Embryonic facial prominence (tissue), 1 donor: ENCODE results near the gene SKIDA1.

ENCODE experiments used
- DNase-seq: peaks from one replicate; pipeline ENCODE4 v3.0.0-alpha.2; 2016; ENCODE audit errors: extremely low spot score

The SKIDA1 gene

DNA sequence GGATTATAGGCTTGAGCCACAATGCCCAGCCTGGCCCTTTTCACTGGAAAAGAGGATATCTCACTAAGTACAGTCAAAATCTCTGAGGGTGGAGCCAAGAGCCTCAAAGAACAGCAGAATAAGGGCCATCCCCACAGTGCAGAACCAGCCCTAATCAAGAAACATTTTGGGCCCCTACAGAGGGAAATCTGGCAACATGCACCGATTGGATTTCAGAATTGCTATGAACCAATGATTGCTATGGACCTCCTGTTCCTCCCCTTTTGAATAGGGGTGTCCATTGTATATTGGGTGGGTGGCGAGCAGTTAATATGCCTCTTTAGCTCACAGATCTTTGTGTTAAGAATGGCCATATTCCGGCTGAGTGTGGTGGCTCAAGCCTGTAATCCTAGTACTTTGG lies 42.7 kb downstream of the SKIDA1 start:
- no peak for DNase-seq

DNA sequence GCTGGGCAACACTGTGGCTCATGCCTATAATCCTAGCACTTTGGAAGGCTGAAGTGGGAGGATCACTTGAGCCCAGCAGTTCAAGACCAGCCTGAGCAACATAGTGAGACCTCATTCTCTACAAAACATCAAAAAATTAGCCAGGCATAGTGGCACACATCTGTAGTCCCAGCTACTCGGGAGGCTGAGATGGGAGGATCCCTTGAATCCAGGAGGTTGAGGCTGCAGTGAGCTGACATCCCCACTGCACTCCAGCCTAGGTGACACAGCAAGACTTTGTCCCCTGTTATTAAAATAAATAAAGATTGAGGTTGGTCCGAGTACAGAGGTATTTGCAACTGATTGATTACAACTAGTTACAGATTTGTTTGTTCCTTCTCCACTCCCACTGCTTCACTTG lies 44.1 kb downstream of the SKIDA1 start:
- no peak for DNase-seq

DNA sequence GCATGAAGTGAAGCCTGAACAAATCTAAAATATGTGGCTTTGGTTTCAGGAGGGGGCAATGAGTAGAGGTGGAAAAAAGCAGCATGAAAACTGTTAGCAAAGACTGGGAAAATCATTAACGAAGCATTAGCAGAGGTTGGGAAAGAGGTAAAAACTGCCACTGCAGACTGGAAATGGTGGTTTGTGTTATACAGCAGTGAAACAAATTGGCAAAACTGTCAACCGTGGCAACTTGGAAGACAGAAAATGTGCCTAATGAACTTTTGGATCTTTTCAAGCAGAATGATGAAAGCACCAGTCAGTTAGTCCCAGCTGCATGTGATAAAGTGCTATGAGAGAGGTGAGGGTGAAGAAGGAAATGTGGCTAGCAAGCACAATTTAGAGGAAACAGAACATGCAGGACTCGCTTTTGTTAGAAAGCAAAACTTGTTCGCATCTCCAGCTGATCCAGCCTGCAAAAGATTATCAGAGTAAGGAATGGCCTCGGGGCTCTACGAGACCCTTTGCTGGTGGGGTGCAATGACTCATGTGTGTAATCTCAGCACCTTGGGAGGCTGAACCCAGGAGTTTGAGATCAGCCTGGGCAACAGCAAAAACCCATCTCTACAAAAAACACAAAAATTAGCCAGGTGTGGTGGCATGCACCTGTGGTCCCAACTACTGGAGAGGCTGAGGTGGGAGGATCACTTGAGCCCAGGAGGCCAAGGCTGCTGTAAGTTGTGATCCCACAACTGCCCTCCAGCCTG lies 45.7 kb downstream of the SKIDA1 start:
- DNase-seq, result no peak

DNA sequence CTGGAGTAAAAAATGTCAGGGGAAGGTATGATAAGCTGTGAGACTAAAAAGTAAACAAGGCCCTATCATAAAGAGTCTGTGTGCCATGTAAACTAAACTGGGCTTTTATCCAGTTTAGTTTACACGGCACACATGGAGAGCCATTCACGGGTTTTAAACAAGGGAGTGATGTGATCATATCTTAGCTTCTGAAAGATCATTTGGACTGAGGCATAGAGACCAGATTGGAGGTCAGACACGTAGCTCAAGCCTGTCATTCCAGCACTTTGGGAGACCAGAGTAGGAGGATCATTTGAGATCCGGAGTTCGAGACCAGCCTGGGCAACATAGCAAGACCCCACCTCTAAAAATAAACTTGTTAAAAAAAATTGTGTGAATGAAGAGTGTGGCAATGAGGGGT lies 50.1 kb downstream of the SKIDA1 start:
- DNase-seq, result no peak

DNA sequence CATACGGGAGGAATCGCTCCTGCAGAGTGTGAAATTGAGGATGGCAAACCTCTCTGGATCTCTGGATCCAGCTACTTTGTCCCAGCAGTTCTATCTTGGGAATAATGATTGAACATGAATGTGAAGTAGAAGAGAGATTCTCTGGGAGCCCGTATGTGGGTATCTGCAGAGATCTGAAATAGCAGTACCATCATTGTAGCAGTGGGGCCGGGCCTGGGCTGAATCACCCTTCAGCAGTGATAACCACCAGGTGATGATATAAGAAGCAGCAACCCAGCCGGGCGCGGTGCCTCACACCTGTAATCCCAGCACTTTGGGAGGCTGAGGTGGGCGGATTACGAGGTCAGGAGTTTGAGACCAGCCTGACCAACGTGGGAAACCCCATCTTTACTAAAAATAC lies 51.9 kb downstream of the SKIDA1 start:
- DNase-seq, result no peak

DNA sequence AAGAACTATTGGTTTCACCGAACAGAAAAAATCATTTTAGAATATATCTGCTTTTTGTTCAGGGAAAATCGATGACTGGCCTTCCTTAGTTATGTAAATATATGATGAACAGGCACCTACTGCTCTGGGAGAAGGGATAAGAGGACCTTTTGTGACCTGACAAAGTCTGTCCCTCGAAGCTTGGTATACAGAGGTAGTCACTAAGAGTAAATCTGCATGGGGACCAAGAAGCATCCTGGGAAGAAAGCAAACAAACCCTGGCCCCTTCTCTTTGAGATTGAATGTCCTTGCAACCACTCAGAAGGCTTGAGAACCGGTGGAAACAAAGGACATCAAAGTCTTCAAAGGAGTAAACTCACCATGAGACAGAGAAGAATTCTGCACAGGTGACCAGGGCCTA lies 52.3 kb downstream of the SKIDA1 start:
- no peak for DNase-seq

DNA sequence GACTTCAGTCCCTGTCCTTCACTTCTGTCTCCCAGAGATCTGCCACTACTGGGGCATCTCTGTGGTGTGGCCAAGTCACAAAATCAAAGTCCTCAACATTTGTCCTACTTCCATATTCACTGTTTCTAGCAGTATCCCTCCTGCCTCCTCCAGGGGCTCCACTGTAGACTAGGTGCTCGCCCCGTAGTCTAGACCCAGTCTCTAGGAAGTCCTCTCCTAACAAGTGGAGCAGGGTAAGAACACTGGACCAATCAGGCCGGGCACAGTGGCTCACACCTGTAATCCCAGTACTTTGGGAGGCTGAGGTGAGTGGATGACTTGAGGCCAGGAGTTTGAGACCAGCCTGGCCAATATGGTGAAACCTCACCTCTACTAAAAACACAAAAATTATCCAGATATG lies 57.4 kb downstream of the SKIDA1 start:
- DNase-seq, result no peak

DNA sequence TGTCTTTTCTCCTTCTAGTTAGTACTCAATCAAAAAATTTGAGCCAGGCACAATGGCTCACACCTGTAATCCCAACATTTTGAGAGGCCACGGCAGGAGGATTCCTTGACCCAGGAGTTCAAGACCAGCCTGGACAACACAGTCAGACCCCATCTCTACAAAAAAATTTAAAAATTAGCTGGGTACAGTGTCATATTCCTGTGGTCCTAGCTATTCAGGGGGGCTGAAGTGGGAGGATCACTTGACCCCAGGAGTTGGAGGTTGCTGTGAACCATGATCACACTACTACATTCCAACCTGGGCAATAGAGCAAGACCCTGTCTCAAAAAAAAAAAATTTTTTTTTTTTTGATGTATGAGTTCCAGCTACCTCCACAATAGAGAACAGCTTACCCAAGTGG lies 57.8 kb downstream of the SKIDA1 start:
- no peak for DNase-seq

DNA sequence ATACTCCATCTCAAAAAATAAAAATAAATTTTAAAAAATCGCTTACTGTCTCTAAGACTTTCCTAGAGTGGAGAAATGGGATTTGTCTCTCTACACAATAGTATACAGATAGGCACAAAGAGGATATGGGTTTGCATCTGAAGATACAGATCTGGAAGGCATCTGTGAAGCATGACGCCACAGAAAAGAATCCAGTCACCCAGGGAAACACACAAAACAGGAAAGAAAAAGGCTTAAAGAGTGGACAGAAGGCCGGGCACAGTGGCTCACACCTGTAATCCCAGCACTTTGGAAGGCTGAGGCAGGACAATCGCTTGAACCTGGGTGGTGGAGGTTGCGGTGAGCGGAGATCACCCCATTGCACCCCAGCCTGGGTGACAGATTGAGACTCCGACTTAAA lies 61.3 kb downstream of the SKIDA1 start:
- DNase-seq, result no peak
